Measurements from ENCODE around the gene LMBR1L.

The LMBR1L gene

DNA sequence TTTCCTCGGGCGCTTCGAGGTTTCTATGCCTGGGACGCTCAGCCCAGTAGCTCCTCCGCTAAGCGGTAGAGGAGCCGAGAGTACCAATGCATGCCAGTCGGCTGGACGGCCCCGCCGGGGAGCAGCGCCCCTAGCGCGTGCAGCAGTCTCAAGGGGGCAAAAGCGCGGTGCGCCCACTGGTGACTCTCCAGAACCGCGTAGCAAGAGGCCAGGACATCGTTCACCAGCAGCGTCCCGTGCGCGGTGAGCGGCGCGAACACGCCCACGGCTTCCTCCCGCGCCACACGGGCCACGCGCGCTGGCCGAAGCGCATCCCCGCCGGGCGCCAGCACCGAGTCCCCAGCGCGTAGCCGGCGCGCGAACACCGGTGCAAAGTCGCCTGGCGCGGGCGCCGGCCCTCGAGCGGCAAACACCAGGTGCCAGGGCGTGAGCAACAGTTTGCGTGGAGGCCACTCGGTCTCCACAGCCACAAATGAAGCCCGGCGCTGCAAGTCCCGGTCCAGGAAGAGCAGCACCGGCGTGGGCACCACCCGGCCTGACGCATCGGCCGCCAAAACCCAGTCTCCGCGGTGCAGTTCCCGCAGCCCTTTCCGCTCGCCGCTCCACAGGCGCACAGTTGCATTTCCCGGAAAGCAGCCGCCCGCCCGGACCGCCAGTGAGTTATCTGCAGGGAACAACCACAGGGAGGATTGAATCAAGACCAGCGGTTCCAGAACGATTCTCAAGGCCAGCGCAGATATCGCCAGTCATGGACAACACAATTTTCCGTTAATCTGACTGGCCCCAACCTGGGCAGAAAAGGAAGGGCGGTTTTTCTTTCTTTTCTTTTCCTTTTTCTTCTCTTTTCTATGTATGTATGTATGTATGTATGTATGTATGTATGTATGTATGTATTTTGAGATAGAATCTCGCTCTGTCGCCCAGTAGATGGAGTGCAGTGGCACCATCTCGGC lies 20.6 kb downstream of the LMBR1L start (continued):
- TF ChIP-seq, protein P1, sequence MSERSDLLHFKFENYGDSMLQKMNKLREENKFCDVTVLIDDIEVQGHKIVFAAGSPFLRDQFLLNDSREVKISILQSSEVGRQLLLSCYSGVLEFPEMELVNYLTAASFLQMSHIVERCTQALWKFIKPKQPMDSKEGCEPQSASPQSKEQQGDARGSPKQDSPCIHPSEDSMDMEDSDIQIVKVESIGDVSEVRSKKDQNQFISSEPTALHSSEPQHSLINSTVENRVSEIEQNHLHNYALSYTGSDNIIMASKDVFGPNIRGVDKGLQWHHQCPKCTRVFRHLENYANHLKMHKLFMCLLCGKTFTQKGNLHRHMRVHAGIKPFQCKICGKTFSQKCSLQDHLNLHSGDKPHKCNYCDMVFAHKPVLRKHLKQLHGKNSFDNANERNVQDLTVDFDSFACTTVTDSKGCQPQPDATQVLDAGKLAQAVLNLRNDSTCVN (tag by site-specific recombination; optimal IDR thresholded peaks at IDR 0.05) = peak; percentile 82
- TF ChIP-seq KLF1 (tag by site-specific recombination; IDR thresholded peaks at IDR 0.05) = no peak
- no peak for TF ChIP-seq ZNF670 (tag by site-specific recombination; IDR thresholded peaks at IDR 0.05; ENCODE audit: low read depth)
- TF ChIP-seq, protein P2, sequence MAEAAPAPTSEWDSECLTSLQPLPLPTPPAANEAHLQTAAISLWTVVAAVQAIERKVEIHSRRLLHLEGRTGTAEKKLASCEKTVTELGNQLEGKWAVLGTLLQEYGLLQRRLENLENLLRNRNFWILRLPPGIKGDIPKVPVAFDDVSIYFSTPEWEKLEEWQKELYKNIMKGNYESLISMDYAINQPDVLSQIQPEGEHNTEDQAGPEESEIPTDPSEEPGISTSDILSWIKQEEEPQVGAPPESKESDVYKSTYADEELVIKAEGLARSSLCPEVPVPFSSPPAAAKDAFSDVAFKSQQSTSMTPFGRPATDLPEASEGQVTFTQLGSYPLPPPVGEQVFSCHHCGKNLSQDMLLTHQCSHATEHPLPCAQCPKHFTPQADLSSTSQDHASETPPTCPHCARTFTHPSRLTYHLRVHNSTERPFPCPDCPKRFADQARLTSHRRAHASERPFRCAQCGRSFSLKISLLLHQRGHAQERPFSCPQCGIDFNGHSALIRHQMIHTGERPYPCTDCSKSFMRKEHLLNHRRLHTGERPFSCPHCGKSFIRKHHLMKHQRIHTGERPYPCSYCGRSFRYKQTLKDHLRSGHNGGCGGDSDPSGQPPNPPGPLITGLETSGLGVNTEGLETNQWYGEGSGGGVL (tag by site-specific recombination; IDR thresholded peaks at IDR 0.05) = no peak
- TF ChIP-seq ZNF121 (tag by site-specific recombination; IDR thresholded peaks at IDR 0.05) = no peak
- TF ChIP-seq, protein P3, sequence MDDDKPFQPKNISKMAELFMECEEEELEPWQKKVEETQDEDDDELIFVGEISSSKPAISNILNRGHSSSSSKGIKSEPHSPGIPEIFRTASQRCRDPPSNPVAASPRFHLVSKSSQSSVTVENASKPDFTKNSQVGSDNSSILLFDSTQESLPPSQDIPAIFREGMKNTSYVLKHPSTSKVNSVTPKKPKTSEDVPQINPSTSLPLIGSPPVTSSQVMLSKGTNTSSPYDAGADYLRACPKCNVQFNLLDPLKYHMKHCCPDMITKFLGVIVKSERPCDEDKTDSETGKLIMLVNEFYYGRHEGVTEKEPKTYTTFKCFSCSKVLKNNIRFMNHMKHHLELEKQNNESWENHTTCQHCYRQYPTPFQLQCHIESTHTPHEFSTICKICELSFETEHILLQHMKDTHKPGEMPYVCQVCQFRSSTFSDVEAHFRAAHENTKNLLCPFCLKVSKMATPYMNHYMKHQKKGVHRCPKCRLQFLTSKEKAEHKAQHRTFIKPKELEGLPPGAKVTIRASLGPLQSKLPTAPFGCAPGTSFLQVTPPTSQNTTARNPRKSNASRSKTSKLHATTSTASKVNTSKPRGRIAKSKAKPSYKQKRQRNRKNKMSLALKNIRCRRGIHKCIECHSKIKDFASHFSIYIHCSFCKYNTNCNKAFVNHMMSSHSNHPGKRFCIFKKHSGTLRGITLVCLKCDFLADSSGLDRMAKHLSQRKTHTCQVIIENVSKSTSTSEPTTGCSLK (tag by site-specific recombination; IDR thresholded peaks at IDR 0.05) = no peak
- TF ChIP-seq ZNF76 (tag by site-specific recombination; IDR thresholded peaks at IDR 0.05; ENCODE audit: borderline replicate concordance, low read depth) = no peak
- peak; percentile 48 for TF ChIP-seq ZBTB8A (tag by site-specific recombination; IDR thresholded peaks at IDR 0.05)
- no peak for TF ChIP-seq ZNF791 (tag by site-specific recombination; IDR thresholded peaks at IDR 0.05)
- no peak for TF ChIP-seq SALL2 (tag by site-specific recombination; IDR thresholded peaks at IDR 0.05; ENCODE audit: borderline replicate concordance)

DNA sequence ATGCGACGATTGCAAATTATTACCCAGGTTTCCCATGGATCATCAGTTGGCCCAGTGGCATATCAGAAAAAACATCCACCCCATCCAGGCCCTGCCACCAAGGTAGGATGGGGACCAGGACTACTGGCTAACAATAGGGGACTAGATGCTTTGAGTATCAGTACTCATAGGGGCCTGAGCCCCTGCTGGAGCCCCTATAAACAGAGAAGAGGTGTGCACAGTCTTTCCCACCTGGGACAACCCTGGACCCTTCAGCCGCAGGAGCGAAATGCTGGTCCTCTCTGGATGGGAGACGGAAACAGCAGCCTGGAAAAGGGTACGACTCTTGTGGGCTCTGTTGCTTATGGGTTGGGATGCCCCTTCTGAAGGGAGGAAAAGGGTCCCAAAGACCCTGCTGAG lies 21.7 kb downstream of the LMBR1L start:
- ChIA-PET CTCF (interaction anchor here (0.6 to 6.2 kb wide), 40 partner anchors 10 to 656 kb away, joined by 3 to 131 read pairs (median 4); partner anchors contain the start of genes LMBR1L, PRPH, RHEBL1 and TUBA1B), POLR2A (interaction anchor here (1.0 to 2.2 kb wide), 8 partner anchors 18 to 100 kb away, joined by 3 to 31 read pairs (median 5); partner anchors contain the start of genes LMBR1L, RHEBL1, TUBA1A and TUBA1B)
- no peak overlapping the region for H3K4me3 ChIP-seq (ENCODE audit: low read depth, low read length)
- no peaks in the 10 kb centered on the region for H3K4me1 ChIP-seq (ENCODE audit: control insufficient read depth, insufficient read depth, low read length)
- no peaks in the 10 kb centered on the region for H3K36me3 ChIP-seq (ENCODE audit: control insufficient read depth in 2 of 2, insufficient read depth in 1 of 2, low read length in 2 of 2)
- TF ChIP-seq, protein P4, sequence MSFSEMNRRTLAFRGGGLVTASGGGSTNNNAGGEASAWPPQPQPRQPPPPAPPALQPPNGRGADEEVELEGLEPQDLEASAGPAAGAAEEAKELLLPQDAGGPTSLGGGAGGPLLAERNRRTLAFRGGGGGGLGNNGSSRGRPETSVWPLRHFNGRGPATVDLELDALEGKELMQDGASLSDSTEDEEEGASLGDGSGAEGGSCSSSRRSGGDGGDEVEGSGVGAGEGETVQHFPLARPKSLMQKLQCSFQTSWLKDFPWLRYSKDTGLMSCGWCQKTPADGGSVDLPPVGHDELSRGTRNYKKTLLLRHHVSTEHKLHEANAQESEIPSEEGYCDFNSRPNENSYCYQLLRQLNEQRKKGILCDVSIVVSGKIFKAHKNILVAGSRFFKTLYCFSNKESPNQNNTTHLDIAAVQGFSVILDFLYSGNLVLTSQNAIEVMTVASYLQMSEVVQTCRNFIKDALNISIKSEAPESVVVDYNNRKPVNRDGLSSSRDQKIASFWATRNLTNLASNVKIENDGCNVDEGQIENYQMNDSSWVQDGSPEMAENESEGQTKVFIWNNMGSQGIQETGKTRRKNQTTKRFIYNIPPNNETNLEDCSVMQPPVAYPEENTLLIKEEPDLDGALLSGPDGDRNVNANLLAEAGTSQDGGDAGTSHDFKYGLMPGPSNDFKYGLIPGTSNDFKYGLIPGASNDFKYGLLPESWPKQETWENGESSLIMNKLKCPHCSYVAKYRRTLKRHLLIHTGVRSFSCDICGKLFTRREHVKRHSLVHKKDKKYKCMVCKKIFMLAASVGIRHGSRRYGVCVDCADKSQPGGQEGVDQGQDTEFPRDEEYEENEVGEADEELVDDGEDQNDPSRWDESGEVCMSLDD (tag by site-specific recombination; IDR thresholded peaks at IDR 0.05) = no peak
- TF ChIP-seq ZNF707 (tag by site-specific recombination; IDR thresholded peaks at IDR 0.05) (no peak), KLF9 (tag by site-specific recombination; IDR thresholded peaks at IDR 0.05; ENCODE audit: low read depth) (no peak)
- no peak overlapping the region for H3K27ac ChIP-seq (ENCODE audit: extremely low read depth, low read depth, low read length)
- no peaks in the 10 kb centered on the region for H3K9me3 ChIP-seq (ENCODE audit: control insufficient read depth, insufficient read depth, low read depth, low read length)
